Stomach (tissue), 4 donors: ENCODE data around the gene SH3RF2.

Experiments
- CTCF ChIP-seq, 7 experiments: fragments of 450-650 bp in 4 of 7; fragments of 200-600 bp in 3 of 7; sonication (generic) in 3 of 7; IDR thresholded peaks; one replicate each; pipeline ENCODE4 v1.5.1; 2016 to 2019; ENCODE audit warnings: antibody characterized with exemption in 7 of 7, control low read depth in 2 of 7, mild to moderate bottlenecking in 1 of 7
- POLR2A ChIP-seq, 4 donors: fragments of 450-650 bp; IDR thresholded peaks; one replicate each; pipeline ENCODE4 v1.6.1; 2016; ENCODE audit warnings: antibody characterized with exemption in 4 of 4, control low read depth in 2 of 4, mild to moderate bottlenecking in 1 of 4, moderate library complexity in 1 of 4
- POLR2AphosphoS5 ChIP-seq, 3 donors: sonication (generic); formaldehyde crosslinking; IDR thresholded peaks; one replicate each; pipeline ENCODE4 v1.6.1; 2016; ENCODE audit warnings: antibody characterized with exemption in 3 of 3

GRCh38 chr5:145996135-145996534, 59.8 kb downstream of the SH3RF2 start:
- TF ChIP-seq CTCF (IDR thresholded peaks at IDR 0.05) (no peak), POLR2A (IDR thresholded peaks at IDR 0.05) (no peak), POLR2AphosphoS5 (IDR thresholded peaks at IDR 0.05) (no peak)
